Measurements from ENCODE around the gene ADAMTS17. TPM values are rescaled to one million over a fixed set of nuclear protein-coding genes. Genes with fewer than 3 reads are reported as not detected.

The ADAMTS17 gene
- total RNA-seq, 1 donor from 2014 or later: 0.83 TPM

GRCh38 chr15:100336061-100336460 lies 5.7 kb downstream of the ADAMTS17 start:
- Mint-ChIP-seq H3K27me3 (ENCODE audit: insufficient read depth) (peaks cover 31% of the 10 kb centered on the region), H3K36me3 (ENCODE audit: low read depth) (peaks cover 1% of the 10 kb centered on the region), H3K27ac (no peak overlapping the region), H3K9me3 (no peaks in the 10 kb centered on the region), H3K4me1 (ENCODE audit: low read depth) (peaks cover 25% of the 10 kb centered on the region), H3K4me3 (no peak overlapping the region)
- intact Hi-C loops (cut with micrococcal nuclease): loop anchor here (10.0 kb wide), 1 partner anchor 1061 kb away; no protein-coding TSS in a partner anchor
- DNase-seq (ENCODE audit: low spot score): no peak

- intact Hi-C loops (cut with micrococcal nuclease): loop anchor here (10.0 kb wide), 1 partner anchor 1061 kb away; no protein-coding TSS in a partner anchor
- Mint-ChIP-seq H3K9me3 (no peaks in the 10 kb centered on the region), H3K27me3 (ENCODE audit: insufficient read depth) (peaks cover 29% of the 10 kb centered on the region), H3K27ac (no peak overlapping the region), H3K36me3 (ENCODE audit: low read depth) (peaks cover 1% of the 10 kb centered on the region), H3K4me1 (ENCODE audit: low read depth) (peaks cover 31% of the 10 kb centered on the region), H3K4me3 (no peak overlapping the region)
- DNase-seq (ENCODE audit: low spot score): no peak
Measured at GRCh38 chr15:100335335-100335999, 6.3 kb downstream of the ADAMTS17 start.

- peaks cover 37% of the 10 kb centered on the region for H3K4me1 Mint-ChIP-seq (ENCODE audit: low read depth)
Measured at GRCh38 chr15:100334905-100335304, 6.9 kb downstream of the ADAMTS17 start.

GRCh38 chr15:100334456-100334855 lies 7.3 kb downstream of the ADAMTS17 start:
- Mint-ChIP-seq H3K36me3 (ENCODE audit: low read depth) (peaks cover 1% of the 10 kb centered on the region), H3K9me3 (no peaks in the 10 kb centered on the region), H3K27me3 (ENCODE audit: insufficient read depth) (peaks cover 21% of the 10 kb centered on the region), H3K27ac (no peak overlapping the region), H3K4me1 (ENCODE audit: low read depth) (peaks cover 41% of the 10 kb centered on the region), H3K4me3 (no peak overlapping the region)
- intact Hi-C loops (cut with micrococcal nuclease): loop anchor here (10.0 kb wide), 1 partner anchor 1060 kb away; no protein-coding TSS in a partner anchor
- no peak for DNase-seq (ENCODE audit: low spot score)

More at GRCh38 chr15:100334905-100335304, 6.9 kb downstream of the ADAMTS17 start:
- no peak for DNase-seq (ENCODE audit: low spot score)
- H3K4me3 Mint-ChIP-seq: no peak overlapping the region
- peaks cover 25% of the 10 kb centered on the region for H3K27me3 Mint-ChIP-seq (ENCODE audit: insufficient read depth)
- peaks cover 1% of the 10 kb centered on the region for H3K36me3 Mint-ChIP-seq (ENCODE audit: low read depth)
- no peak overlapping the region for H3K27ac Mint-ChIP-seq
- H3K9me3 Mint-ChIP-seq: no peaks in the 10 kb centered on the region
- intact Hi-C loops (cut with micrococcal nuclease): loop anchor here (10.0 kb wide), 1 partner anchor 1060 kb away; no protein-coding TSS in a partner anchor

GRCh38 chr15:100334015-100334414 lies 7.8 kb downstream of the ADAMTS17 start:
- Mint-ChIP-seq H3K27ac (no peak overlapping the region), H3K4me3 (no peak overlapping the region), H3K36me3 (ENCODE audit: low read depth) (peaks cover 1% of the 10 kb centered on the region), H3K4me1 (ENCODE audit: low read depth) (peaks cover 42% of the 10 kb centered on the region), H3K9me3 (no peaks in the 10 kb centered on the region), H3K27me3 (ENCODE audit: insufficient read depth) (peaks cover 16% of the 10 kb centered on the region)
- DNase-seq (ENCODE audit: low spot score): no peak
- intact Hi-C loops (cut with micrococcal nuclease): loop anchor here (10.0 kb wide), 1 partner anchor 1059 kb away; no protein-coding TSS in a partner anchor

- no peak overlapping the region for H3K4me3 Mint-ChIP-seq
- intact Hi-C loops (cut with micrococcal nuclease): loop anchor here (10.0 kb wide), 1 partner anchor 1058 kb away; no protein-coding TSS in a partner anchor
- DNase-seq (ENCODE audit: low spot score): no peak
- peaks cover 1% of the 10 kb centered on the region for H3K36me3 Mint-ChIP-seq (ENCODE audit: low read depth)
- H3K27ac Mint-ChIP-seq: no peak overlapping the region
- H3K27me3 Mint-ChIP-seq (ENCODE audit: insufficient read depth): peaks cover 11% of the 10 kb centered on the region
- H3K4me1 Mint-ChIP-seq (ENCODE audit: low read depth): peaks cover 42% of the 10 kb centered on the region
- no peaks in the 10 kb centered on the region for H3K9me3 Mint-ChIP-seq
Measured at GRCh38 chr15:100333236-100333635, 8.5 kb downstream of the ADAMTS17 start.

- DNase-seq (ENCODE audit: low spot score): no peak
- H3K27me3 Mint-ChIP-seq (ENCODE audit: insufficient read depth): peaks cover 9% of the 10 kb centered on the region
- peaks cover 1% of the 10 kb centered on the region for H3K36me3 Mint-ChIP-seq (ENCODE audit: low read depth)
- peaks cover 42% of the 10 kb centered on the region for H3K4me1 Mint-ChIP-seq (ENCODE audit: low read depth)
- H3K27ac Mint-ChIP-seq: no peak overlapping the region
- intact Hi-C loops (cut with micrococcal nuclease): loop anchor here (10.0 kb wide), 1 partner anchor 1058 kb away; no protein-coding TSS in a partner anchor
- H3K4me3 Mint-ChIP-seq: no peak overlapping the region
- H3K9me3 Mint-ChIP-seq: no peaks in the 10 kb centered on the region
Measured at GRCh38 chr15:100332721-100333120, 9.1 kb downstream of the ADAMTS17 start.

- intact Hi-C loops (cut with micrococcal nuclease): loop anchor here (10.0 kb wide), 1 partner anchor 1057 kb away; no protein-coding TSS in a partner anchor
- DNase-seq (ENCODE audit: low spot score): no peak
- Mint-ChIP-seq H3K27ac (no peak overlapping the region), H3K27me3 (ENCODE audit: insufficient read depth) (peaks cover 7% of the 10 kb centered on the region), H3K36me3 (ENCODE audit: low read depth) (peaks cover 3% of the 10 kb centered on the region), H3K4me1 (ENCODE audit: low read depth) (peaks cover 42% of the 10 kb centered on the region), H3K4me3 (no peak overlapping the region), H3K9me3 (no peaks in the 10 kb centered on the region)
Measured at GRCh38 chr15:100332231-100332630, 9.5 kb downstream of the ADAMTS17 start.

GRCh38 chr15:100330629-100331215 lies 11.1 kb downstream of the ADAMTS17 start:
- intact Hi-C loops (cut with micrococcal nuclease): loop anchor here (10.0 kb wide), 1 partner anchor 1056 kb away; no protein-coding TSS in a partner anchor
- peaks cover 7% of the 10 kb centered on the region for H3K27me3 Mint-ChIP-seq (ENCODE audit: insufficient read depth)
- no peaks in the 10 kb centered on the region for H3K9me3 Mint-ChIP-seq
- no peak overlapping the region for H3K27ac Mint-ChIP-seq
- H3K4me3 Mint-ChIP-seq: peak overlapping the region; percentile 40
- DNase-seq (ENCODE audit: low spot score): peak; percentile 25
- H3K36me3 Mint-ChIP-seq (ENCODE audit: low read depth): peaks cover 3% of the 10 kb centered on the region
- H3K4me1 Mint-ChIP-seq (ENCODE audit: low read depth): peaks cover 41% of the 10 kb centered on the region

GRCh38 chr15:100330221-100330620 lies 11.6 kb downstream of the ADAMTS17 start:
- no peak for DNase-seq (ENCODE audit: low spot score)
- H3K4me3 Mint-ChIP-seq: peak overlapping the region; percentile 40
- no peak overlapping the region for H3K27ac Mint-ChIP-seq

GRCh38 chr15:100328796-100329195 lies 13.0 kb downstream of the ADAMTS17 start:
- no peaks in the 10 kb centered on the region for H3K9me3 Mint-ChIP-seq
- no peak overlapping the region for H3K27ac Mint-ChIP-seq
- H3K27me3 Mint-ChIP-seq (ENCODE audit: insufficient read depth): peaks cover 5% of the 10 kb centered on the region
- no peak overlapping the region for H3K4me3 Mint-ChIP-seq
- intact Hi-C loops (cut with micrococcal nuclease): no loop called here
- H3K4me1 Mint-ChIP-seq (ENCODE audit: low read depth): peaks cover 28% of the 10 kb centered on the region
- no peak for DNase-seq (ENCODE audit: low spot score)
- H3K36me3 Mint-ChIP-seq (ENCODE audit: low read depth): peaks cover 3% of the 10 kb centered on the region

More at GRCh38 chr15:100330221-100330620, 11.6 kb downstream of the ADAMTS17 start:
- peaks cover 36% of the 10 kb centered on the region for H3K4me1 Mint-ChIP-seq (ENCODE audit: low read depth)
- no peaks in the 10 kb centered on the region for H3K9me3 Mint-ChIP-seq
- H3K27me3 Mint-ChIP-seq (ENCODE audit: insufficient read depth): peaks cover 7% of the 10 kb centered on the region
- intact Hi-C loops (cut with micrococcal nuclease): loop anchor here (10.0 kb wide), 1 partner anchor 1055 kb away; no protein-coding TSS in a partner anchor
- H3K36me3 Mint-ChIP-seq (ENCODE audit: low read depth): peaks cover 3% of the 10 kb centered on the region

- Mint-ChIP-seq H3K27me3 (ENCODE audit: insufficient read depth) (no peaks in the 10 kb centered on the region), H3K9me3 (no peaks in the 10 kb centered on the region), H3K4me3 (no peak overlapping the region), H3K4me1 (ENCODE audit: low read depth) (no peaks in the 10 kb centered on the region), H3K27ac (no peak overlapping the region), H3K36me3 (ENCODE audit: low read depth) (no peaks in the 10 kb centered on the region)
- intact Hi-C loops (cut with micrococcal nuclease): no loop called here
- no peak for DNase-seq (ENCODE audit: low spot score)
Measured at GRCh38 chr15:100318880-100319279, 22.9 kb downstream of the ADAMTS17 start.

Measured in activated T-helper 1 cell treated with anti-CD3 and anti-CD28 coated beads, Interleukin-12 subunit alpha, Interleukin-12 subunit beta, Interleukin-2, Interleukin-4 antibody, amounts not matched to agents 30 ng/mL and 10 ng/mL and 1 ng/mL, durations not matched to agents 14 hours and 24 hours and 36 hours (primary cell).